Panc1 (cell line): Measurements from ENCODE around the gene MMP17.

Experiments
- POLR2AphosphoS5 ChIP-seq: IDR thresholded peaks from 2 replicates; pipeline ENCODE4 v1.6.1; 2012; ENCODE audit warnings: mild to moderate bottlenecking, low read depth, low read length, moderate library complexity
- SIN3A ChIP-seq: IDR thresholded peaks from 2 replicates; pipeline ENCODE4 v1.6.1; 2012; ENCODE audit warnings: low read depth, mild to moderate bottlenecking, low read length, moderate library complexity, borderline replicate concordance; ENCODE audit not compliant: insufficient read depth
- TCF7L2 ChIP-seq: IDR thresholded peaks from 2 replicates; pipeline ENCODE4 v1.6.1; 2011; ENCODE audit warnings: mild to moderate bottlenecking, low read depth, low read length, inconsistent platforms
- TF ChIP-seq, protein P1 (sequence below): fragments of 450-650 bp; IDR thresholded peaks from 2 replicates; pipeline ENCODE4 v1.5.1; 2017; ENCODE audit warnings: mild to moderate bottlenecking

GRCh38 chr12:131840643-131841416 lies 12.6 kb downstream of the MMP17 start:
- TF ChIP-seq, protein P1, sequence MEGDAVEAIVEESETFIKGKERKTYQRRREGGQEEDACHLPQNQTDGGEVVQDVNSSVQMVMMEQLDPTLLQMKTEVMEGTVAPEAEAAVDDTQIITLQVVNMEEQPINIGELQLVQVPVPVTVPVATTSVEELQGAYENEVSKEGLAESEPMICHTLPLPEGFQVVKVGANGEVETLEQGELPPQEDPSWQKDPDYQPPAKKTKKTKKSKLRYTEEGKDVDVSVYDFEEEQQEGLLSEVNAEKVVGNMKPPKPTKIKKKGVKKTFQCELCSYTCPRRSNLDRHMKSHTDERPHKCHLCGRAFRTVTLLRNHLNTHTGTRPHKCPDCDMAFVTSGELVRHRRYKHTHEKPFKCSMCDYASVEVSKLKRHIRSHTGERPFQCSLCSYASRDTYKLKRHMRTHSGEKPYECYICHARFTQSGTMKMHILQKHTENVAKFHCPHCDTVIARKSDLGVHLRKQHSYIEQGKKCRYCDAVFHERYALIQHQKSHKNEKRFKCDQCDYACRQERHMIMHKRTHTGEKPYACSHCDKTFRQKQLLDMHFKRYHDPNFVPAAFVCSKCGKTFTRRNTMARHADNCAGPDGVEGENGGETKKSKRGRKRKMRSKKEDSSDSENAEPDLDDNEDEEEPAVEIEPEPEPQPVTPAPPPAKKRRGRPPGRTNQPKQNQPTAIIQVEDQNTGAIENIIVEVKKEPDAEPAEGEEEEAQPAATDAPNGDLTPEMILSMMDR: no peak
- TF ChIP-seq TCF7L2 (no peak), POLR2AphosphoS5 (no peak), SIN3A (no peak)
